Stomach (tissue), 9 donors: ENCODE measurements around the gene PIGW. TPM values are rescaled to one million over a fixed set of nuclear protein-coding genes. Genes with fewer than 3 reads are reported as not detected.

Experiments used
- DNase-seq, 2 donors: peaks; one replicate each; pipeline versions ENCODE4 v3.0.0 to v3.0.0-alpha.2; 2013 to 2019
- H3K27ac ChIP-seq, 5 donors: fragments of 200-600 bp in 4 of 5; sonication (generic) in 4 of 5; one replicate each; pipeline ENCODE4 v1.5.1; 2013 to 2019; ENCODE audit warnings: mild to moderate bottlenecking in 1 of 5, moderate library complexity in 1 of 5
- H3K27me3 ChIP-seq, 3 donors: fragments of 200-600 bp; sonication (generic); one replicate each; pipeline ENCODE4 v1.5.1; 2017 to 2019; ENCODE audit warnings: mixed run types in 1 of 3
- H3K36me3 ChIP-seq, 4 donors: fragments of 200-600 bp; sonication (generic); 1 replicate in 3 of 4; 2 replicates in 1 of 4; pipeline ENCODE4 v1.5.1; 2016 to 2019
- H3K4me1 ChIP-seq, 4 donors: fragments of 200-600 bp; sonication (generic); one replicate each; pipeline ENCODE4 v1.5.1; 2016 to 2019
- H3K4me3 ChIP-seq, 4 donors: fragments of 200-600 bp; sonication (generic) in 3 of 4; one replicate each; pipeline ENCODE4 v1.5.1; 2016 to 2019; ENCODE audit warnings: mild to moderate bottlenecking in 1 of 4
- H3K9me3 ChIP-seq, 4 donors: fragments of 200-600 bp; sonication (generic); one replicate each; pipeline ENCODE4 v1.5.1; 2016 to 2019
- EP300 ChIP-seq: sonication (generic); formaldehyde crosslinking; IDR thresholded peaks from one replicate; pipeline ENCODE4 v1.6.1; 2017; ENCODE audit warnings: antibody characterized with exemption
- POLR2A ChIP-seq, 4 donors: fragments of 450-650 bp; IDR thresholded peaks; one replicate each; pipeline ENCODE4 v1.6.1; 2016; ENCODE audit warnings: antibody characterized with exemption in 4 of 4, control low read depth in 2 of 4, mild to moderate bottlenecking in 1 of 4, moderate library complexity in 1 of 4
- POLR2AphosphoS5 ChIP-seq, 3 donors: sonication (generic); formaldehyde crosslinking; IDR thresholded peaks; one replicate each; pipeline ENCODE4 v1.6.1; 2016; ENCODE audit warnings: antibody characterized with exemption in 3 of 3
- WGBS, 5 donors: extraction: QIAGEN DNeasy Blood & Tissue Kit in 3 of 5; methylation state at CpG; one replicate each; pipeline versions ENCODE4 v1.1.5 to v1.1.7; 2013 to 2018; 5-methylcytosine and 5-hydroxymethylcytosine counted together
- intact Hi-C: fragments of 100-400 bp; cut with DNase I; formaldehyde crosslinking; loops from one replicate; pipeline ENCODE4 v1.15.1; 2023; ENCODE audit warnings: low total_unique reads
- polyA plus RNA-seq, 3 donors: library from polyadenylated mRNA; stranded (reverse); fragments of 200-250 nt; gene quantifications; one replicate each; pipeline ENCODE4 v1.2.3, GENCODE V29; 2013
- total RNA-seq, 5 donors: library from RNA; depleted of rRNA; stranded (reverse); fragments of >200 nt; gene quantifications; one replicate each; pipeline versions ENCODE4 v1.1.0 to v1.2.3, GENCODE V29; 2014 to 2016
- TF ChIP-seq, protein P1 (sequence below), 7 experiments: fragments of 450-650 bp in 4 of 7; fragments of 200-600 bp in 3 of 7; sonication (generic) in 3 of 7; IDR thresholded peaks; one replicate each; pipeline ENCODE4 v1.5.1; 2016 to 2019; ENCODE audit warnings: antibody characterized with exemption in 7 of 7, control low read depth in 2 of 7, mild to moderate bottlenecking in 1 of 7
- donor health status: healthy with polysubstance abuse.
- donor health status: Bipolar disorder and iron deficiency.
- donor health status: healthy.

PIGW gene
- total and polyA plus RNA-seq, 8 donors = 0.45 to 12.7 (median 4.3) TPM; not detected in 1

DNA sequence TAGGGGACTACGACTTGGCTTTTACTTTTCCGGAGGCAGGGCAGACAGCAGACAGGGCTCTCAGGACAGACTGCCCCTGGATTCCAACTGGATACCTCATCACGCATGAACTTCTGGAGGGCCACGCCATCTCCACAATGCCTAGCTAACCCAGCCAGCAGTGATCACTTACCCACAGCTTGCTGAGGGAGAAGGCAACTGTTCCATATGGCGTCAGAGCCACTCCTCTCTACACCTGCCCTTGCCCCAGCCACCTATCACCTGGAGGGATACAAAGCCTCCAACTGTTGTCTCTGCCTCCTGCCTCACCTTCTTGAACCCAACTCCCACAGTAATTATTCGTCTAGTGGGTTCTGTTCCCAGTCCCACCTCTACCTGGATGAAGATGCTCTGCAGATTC, 8.9 kb upstream of the PIGW start:
- H3K4me1 ChIP-seq = no peaks in the 10 kb centered on the region
- H3K27ac ChIP-seq = no peak overlapping the region
- intact Hi-C loops = no loop called here
- H3K27me3 ChIP-seq = no peaks in the 10 kb centered on the region
- 92 to 97% (median 95%) methylated on average over 4 to 6 of the region's 6 CpGs for WGBS, 5 donors
- no peaks in the 10 kb centered on the region for H3K9me3 ChIP-seq
- TF ChIP-seq, protein P1, sequence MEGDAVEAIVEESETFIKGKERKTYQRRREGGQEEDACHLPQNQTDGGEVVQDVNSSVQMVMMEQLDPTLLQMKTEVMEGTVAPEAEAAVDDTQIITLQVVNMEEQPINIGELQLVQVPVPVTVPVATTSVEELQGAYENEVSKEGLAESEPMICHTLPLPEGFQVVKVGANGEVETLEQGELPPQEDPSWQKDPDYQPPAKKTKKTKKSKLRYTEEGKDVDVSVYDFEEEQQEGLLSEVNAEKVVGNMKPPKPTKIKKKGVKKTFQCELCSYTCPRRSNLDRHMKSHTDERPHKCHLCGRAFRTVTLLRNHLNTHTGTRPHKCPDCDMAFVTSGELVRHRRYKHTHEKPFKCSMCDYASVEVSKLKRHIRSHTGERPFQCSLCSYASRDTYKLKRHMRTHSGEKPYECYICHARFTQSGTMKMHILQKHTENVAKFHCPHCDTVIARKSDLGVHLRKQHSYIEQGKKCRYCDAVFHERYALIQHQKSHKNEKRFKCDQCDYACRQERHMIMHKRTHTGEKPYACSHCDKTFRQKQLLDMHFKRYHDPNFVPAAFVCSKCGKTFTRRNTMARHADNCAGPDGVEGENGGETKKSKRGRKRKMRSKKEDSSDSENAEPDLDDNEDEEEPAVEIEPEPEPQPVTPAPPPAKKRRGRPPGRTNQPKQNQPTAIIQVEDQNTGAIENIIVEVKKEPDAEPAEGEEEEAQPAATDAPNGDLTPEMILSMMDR (IDR thresholded peaks at IDR 0.05) = no peak
- TF ChIP-seq EP300 = no peak
- TF ChIP-seq POLR2A (IDR thresholded peaks at IDR 0.05) = no peak
- TF ChIP-seq POLR2AphosphoS5 (IDR thresholded peaks at IDR 0.05) = no peak
- peaks cover 30 to 91% (median 87%) of the 10 kb centered on the region in 4 donors for H3K36me3 ChIP-seq
- DNase-seq = no peak
- H3K4me3 ChIP-seq = no peak overlapping the region

DNA sequence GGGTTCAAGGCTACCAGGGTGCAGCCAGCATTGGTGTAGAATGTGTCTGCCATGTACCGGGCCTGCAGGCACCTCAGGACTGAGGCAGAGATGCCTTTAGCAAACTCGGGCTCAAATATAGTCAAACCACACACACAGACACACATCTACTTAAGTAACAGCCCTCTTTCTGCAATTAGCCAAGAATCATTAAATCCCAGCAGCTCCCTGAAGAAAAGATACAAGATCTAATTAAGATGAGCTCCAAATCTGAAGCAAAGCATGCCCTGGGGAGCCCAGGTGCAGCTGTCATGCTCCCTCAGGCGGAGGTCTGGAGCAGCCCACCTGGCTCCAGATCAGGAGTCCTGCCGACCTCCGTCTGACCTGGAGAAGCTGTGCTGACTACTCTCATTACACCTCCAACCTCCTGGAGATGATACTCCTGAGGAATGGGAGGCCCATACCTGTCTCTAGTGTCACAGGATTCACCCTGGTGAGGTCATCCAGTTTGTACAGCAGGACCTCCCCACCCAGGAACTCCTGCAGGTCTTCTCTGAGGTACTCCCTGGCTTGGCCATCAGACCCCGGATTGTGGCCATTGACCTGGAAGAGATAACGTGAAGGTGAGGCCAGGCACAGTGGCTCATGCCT, 7.1 kb upstream of the PIGW start:
- no peaks in the 10 kb centered on the region for H3K9me3 ChIP-seq
- no peak overlapping the region for H3K27ac ChIP-seq
- TF ChIP-seq EP300 (no peak), POLR2A (IDR thresholded peaks at IDR 0.05) (no peak), POLR2AphosphoS5 (IDR thresholded peaks at IDR 0.05) (no peak)
- TF ChIP-seq, protein P1 (IDR thresholded peaks at IDR 0.05) = no peak
- H3K4me1 ChIP-seq = no peaks in the 10 kb centered on the region
- WGBS, 5 donors = 92 to 98% (median 97%) methylated on average over 7 of the region's 7 CpGs
- no peak overlapping the region for H3K4me3 ChIP-seq
- intact Hi-C loops = no loop called here
- DNase-seq = no peak
- H3K27me3 ChIP-seq = no peaks in the 10 kb centered on the region
- H3K36me3 ChIP-seq = peaks cover 41 to 96% (median 91%) of the 10 kb centered on the region in 4 donors

DNA sequence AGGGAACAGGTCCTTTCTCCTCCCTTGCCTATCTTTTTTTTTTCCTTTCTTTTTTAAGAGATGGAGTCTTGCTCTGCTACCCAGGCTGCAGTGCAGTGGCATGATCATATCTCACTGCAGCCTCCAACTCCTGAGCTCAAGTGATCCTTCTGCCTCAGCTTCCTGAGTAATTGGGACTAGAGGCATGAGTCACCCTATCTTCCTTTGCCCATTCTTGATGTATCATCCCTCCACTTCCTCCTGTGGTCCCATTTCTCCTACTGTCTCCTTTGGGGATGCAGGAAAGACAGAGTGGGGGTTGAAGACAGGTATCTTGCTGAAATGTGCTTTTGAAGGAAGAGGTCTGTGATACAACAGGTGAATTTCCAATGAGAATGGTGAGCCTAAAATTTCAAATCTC, 5.7 kb upstream of the PIGW start:
- H3K27ac ChIP-seq = no peak overlapping the region
- H3K9me3 ChIP-seq = no peaks in the 10 kb centered on the region
- peaks cover 43 to 88% (median 84%) of the 10 kb centered on the region in 4 donors for H3K36me3 ChIP-seq
- intact Hi-C loops = no loop called here
- H3K27me3 ChIP-seq = no peaks in the 10 kb centered on the region
- no peak for DNase-seq
- peaks cover 6 to 11% (median 6%) of the 10 kb centered on the region in 4 donors for H3K4me1 ChIP-seq
- no peak for TF ChIP-seq EP300
- TF ChIP-seq, protein P1 (IDR thresholded peaks at IDR 0.05) = no peak
- no peak for TF ChIP-seq POLR2A (IDR thresholded peaks at IDR 0.05)
- H3K4me3 ChIP-seq = no peak overlapping the region

DNA sequence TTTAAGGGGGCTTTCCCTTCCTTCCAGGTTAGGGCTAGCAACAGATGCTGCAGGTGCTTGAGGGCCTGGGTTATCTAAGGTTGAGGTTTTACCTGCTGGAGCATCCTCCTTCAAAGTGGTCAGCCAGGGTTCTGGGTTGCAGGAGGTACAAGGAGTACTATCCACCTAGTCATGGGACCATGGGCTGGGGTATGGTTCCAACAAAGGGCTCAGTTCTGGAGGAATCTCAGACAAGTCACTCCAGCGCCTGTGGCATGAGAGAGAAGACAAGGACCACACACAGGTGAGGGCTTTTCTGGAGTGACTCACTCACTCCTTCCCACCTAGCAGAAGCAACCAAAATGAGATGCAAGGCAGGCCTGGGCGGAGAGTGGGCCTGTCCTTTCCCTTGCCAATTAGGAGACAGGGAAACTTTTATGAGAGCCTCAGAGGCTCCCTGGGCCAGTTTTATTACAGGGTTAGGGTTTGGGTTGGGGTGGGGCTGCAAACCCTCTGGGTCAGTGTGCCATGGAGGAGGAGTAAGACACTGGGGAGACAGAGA, 2.3 kb upstream of the PIGW start:
- Histone ChIP-seq H3K27me3 (no peaks in the 10 kb centered on the region), H3K4me3 (no peak overlapping the region), H3K9me3 (no peaks in the 10 kb centered on the region), H3K4me1 (peaks cover 13 to 29% (median 22%) of the 10 kb centered on the region in 4 donors), H3K36me3 (peaks cover 21 to 61% (median 50%) of the 10 kb centered on the region in 4 donors), H3K27ac (no peak overlapping the region)
- TF ChIP-seq EP300 (no peak), POLR2AphosphoS5 (IDR thresholded peaks at IDR 0.05) (no peak), POLR2A (IDR thresholded peaks at IDR 0.05) (no peak)
- TF ChIP-seq, protein P1 (IDR thresholded peaks at IDR 0.05) = no peak
- no peak for DNase-seq
- intact Hi-C loops = no loop called here
- WGBS, 5 donors = 89 to 100% (median 96%) methylated on average over 2 of the region's 2 CpGs
